CD4-positive, alpha-beta T cell (primary cell): Measurements from ENCODE around the gene ANKRD13A. TPM values are rescaled to one million over a fixed set of nuclear protein-coding genes. Genes with fewer than 3 reads are reported as not detected.

ENCODE experiments used
- ATAC-seq: fragments of 200-7000 bp; cut with Tn5 transposase; one replicate; pipeline ENCODE4 v1.10.0; 2022; ENCODE audit warnings: mild to moderate bottlenecking; ENCODE audit not compliant: poor library complexity
- CTCF ChIA-PET: fragments of 350-600 bp; sonication (Branson Sonifier 250); formaldehyde crosslinking; loops from one replicate; lab custom pipeline; 2021; ENCODE audit warnings: antibody characterized with exemption, inconsistent platforms; lab: Charles Lee
- POLR2A ChIA-PET: fragments of 350-600 bp; sonication (Branson Sonifier 250); formaldehyde crosslinking; loops from one replicate; lab custom pipeline; 2021; ENCODE audit warnings: antibody characterized with exemption, inconsistent platforms; lab: Charles Lee
- DNase-seq, 14 experiments: peaks; one replicate each; pipeline ENCODE4 v3.0.0-alpha.2; 2013 to 2020; ENCODE audit warnings: mixed read lengths in 2 of 14
- H3K27ac ChIP-seq, 2 donors: one replicate each; pipeline versions ENCODE4 v1.5.1 to v1.7.0; 2013; ENCODE audit warnings: low read length in 2 of 2, low read depth in 1 of 2, mild to moderate bottlenecking in 1 of 2
- H3K27me3 ChIP-seq, 2 experiments: 1 replicate in 1 of 2; 2 replicates in 1 of 2; pipeline versions ENCODE4 v1.6.1 to v1.7.0; 2013; ENCODE audit warnings: low read length in 2 of 2, control low read depth in 1 of 2, mild to moderate bottlenecking in 1 of 2, moderate library complexity in 1 of 2; ENCODE audit not compliant: insufficient read depth in 2 of 2, control insufficient read depth in 1 of 2
- H3K36me3 ChIP-seq: one replicate; pipeline ENCODE4 v1.6.1; 2013; ENCODE audit warnings: low read length, control low read depth; ENCODE audit not compliant: insufficient read depth
- H3K4me1 ChIP-seq: one replicate; pipeline ENCODE4 v1.6.1; 2013; ENCODE audit warnings: low read length, control low read depth; ENCODE audit not compliant: insufficient read depth
- H3K4me3 ChIP-seq: one replicate; pipeline ENCODE4 v1.5.1; 2013; ENCODE audit warnings: mild to moderate bottlenecking, low read length, moderate library complexity
- H3K9me3 ChIP-seq, 2 experiments: 1 replicate in 1 of 2; 2 replicates in 1 of 2; pipeline versions ENCODE4 v1.6.1 to v1.7.0; 2013; ENCODE audit warnings: low read length in 2 of 2, mild to moderate bottlenecking in 2 of 2, control low read depth in 1 of 2, moderate library complexity in 1 of 2; ENCODE audit not compliant: control insufficient read depth in 1 of 2, insufficient read depth in 1 of 2
- H3K27ac Mint-ChIP-seq: one replicate; pipeline ENCODE4 v1.8.0; 2020; ENCODE audit warnings: mixed read lengths
- H3K27me3 Mint-ChIP-seq: one replicate; pipeline ENCODE4 v1.8.0; 2021; ENCODE audit warnings: mixed read lengths
- H3K36me3 Mint-ChIP-seq: one replicate; pipeline ENCODE4 v1.8.0; 2021; ENCODE audit warnings: low read depth, mixed read lengths
- H3K4me1 Mint-ChIP-seq: one replicate; pipeline ENCODE4 v1.8.0; 2021; ENCODE audit warnings: low read depth, mixed read lengths
- H3K4me3 Mint-ChIP-seq: one replicate; pipeline ENCODE4 v1.8.0; 2020; ENCODE audit warnings: mild to moderate bottlenecking, mixed read lengths
- H3K9me3 Mint-ChIP-seq: one replicate; pipeline ENCODE4 v1.8.0; 2020; ENCODE audit warnings: mixed read lengths
- intact Hi-C, 2 experiments: fragments of 100-400 bp; cut with DNase I in 1 of 2; cut with micrococcal nuclease in 1 of 2; formaldehyde crosslinking; loops; one replicate each; pipeline versions ENCODE4 v1.15.1 to v1.9.0; 2023 to 2025; cut with DNase I, micrococcal nuclease
- total RNA-seq, 174 experiments: library from RNA in 2 of 174; stranded (reverse) in 2 of 174; gene quantifications; one replicate each; pipeline ENCODE4 v1.2.3 and lab custom pipeline; 2021 to 2026
- TF ChIP-seq, protein P1 (sequence below): fragments of 200-600 bp; IDR thresholded peaks from one replicate; pipeline ENCODE4 v1.8.0; 2022; ENCODE audit warnings: antibody characterized with exemption, mild to moderate bottlenecking

The ANKRD13A gene
- total RNA-seq, 2 experiments from 2014 or later, result 51.6 to 52.3 TPM

DNA sequence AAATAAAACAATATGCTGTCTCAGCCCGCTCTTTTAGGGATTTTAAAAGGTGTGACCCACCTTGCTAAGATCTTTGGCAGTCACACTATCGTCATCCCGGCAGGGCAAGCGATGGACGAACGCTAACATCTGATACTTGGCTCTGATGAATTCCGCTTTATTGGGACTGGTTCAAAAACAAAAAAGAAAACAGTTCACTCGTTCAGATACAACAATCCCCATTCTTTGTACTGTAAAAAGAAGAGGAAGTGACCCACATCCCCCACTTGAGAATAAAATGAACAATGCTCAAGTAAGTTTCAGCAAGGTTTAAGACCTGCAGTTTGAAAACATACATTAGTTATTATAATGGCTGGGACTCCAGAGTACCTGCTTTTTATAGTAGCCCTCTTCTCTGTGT, 10.3 kb upstream of the ANKRD13A start:
- H3K9me3 Mint-ChIP-seq, result no peaks in the 10 kb centered on the region
- ATAC-seq (no peak), DNase-seq (no peak)
- no peak overlapping the region for H3K27ac Mint-ChIP-seq
- H3K36me3 Mint-ChIP-seq, result peaks cover 69% of the 10 kb centered on the region
- H3K4me3 ChIP-seq, result no peak overlapping the region
- TF ChIP-seq, protein P1, sequence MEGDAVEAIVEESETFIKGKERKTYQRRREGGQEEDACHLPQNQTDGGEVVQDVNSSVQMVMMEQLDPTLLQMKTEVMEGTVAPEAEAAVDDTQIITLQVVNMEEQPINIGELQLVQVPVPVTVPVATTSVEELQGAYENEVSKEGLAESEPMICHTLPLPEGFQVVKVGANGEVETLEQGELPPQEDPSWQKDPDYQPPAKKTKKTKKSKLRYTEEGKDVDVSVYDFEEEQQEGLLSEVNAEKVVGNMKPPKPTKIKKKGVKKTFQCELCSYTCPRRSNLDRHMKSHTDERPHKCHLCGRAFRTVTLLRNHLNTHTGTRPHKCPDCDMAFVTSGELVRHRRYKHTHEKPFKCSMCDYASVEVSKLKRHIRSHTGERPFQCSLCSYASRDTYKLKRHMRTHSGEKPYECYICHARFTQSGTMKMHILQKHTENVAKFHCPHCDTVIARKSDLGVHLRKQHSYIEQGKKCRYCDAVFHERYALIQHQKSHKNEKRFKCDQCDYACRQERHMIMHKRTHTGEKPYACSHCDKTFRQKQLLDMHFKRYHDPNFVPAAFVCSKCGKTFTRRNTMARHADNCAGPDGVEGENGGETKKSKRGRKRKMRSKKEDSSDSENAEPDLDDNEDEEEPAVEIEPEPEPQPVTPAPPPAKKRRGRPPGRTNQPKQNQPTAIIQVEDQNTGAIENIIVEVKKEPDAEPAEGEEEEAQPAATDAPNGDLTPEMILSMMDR, result no peak
- H3K27me3 ChIP-seq, result no peaks in the 10 kb centered on the region
- H3K27me3 Mint-ChIP-seq, result no peaks in the 10 kb centered on the region
- intact Hi-C loops, result no loop called here
- peaks cover 21% of the 10 kb centered on the region for H3K4me1 ChIP-seq
- no peaks in the 10 kb centered on the region for H3K9me3 ChIP-seq
- H3K4me1 Mint-ChIP-seq, result peaks cover 42% of the 10 kb centered on the region
- CTCF ChIA-PET, result no interaction called here
- no peak overlapping the region for H3K27ac ChIP-seq
- H3K4me3 Mint-ChIP-seq, result no peak overlapping the region
- POLR2A ChIA-PET, result no interaction called here
- peaks cover 74% of the 10 kb centered on the region for H3K36me3 ChIP-seq

DNA sequence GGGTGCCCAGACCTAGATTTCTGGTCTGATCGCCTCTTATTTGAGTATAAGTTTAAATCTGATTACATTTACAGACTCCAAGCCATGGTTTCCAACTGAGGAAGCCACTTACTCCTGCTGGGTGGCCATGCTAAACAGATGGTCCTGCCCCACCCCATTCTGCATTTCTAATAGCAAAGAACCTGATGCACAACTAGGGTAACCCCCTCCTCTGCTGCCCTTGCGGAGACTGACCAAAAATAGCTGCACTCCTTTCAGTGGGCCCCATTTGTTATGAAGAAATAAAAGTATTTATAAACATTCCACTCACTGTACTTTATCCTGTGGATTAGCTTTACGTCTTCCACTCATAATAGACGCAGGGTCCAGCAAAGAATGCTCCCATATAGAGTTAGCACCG, 9.8 kb upstream of the ANKRD13A start:
- intact Hi-C loops, result no loop called here
- Histone ChIP-seq H3K36me3 (peaks cover 69% of the 10 kb centered on the region), H3K4me3 (no peak overlapping the region), H3K4me1 (peaks cover 21% of the 10 kb centered on the region), H3K27ac (no peak overlapping the region), H3K9me3 (no peaks in the 10 kb centered on the region), H3K27me3 (no peaks in the 10 kb centered on the region)
- H3K4me3 Mint-ChIP-seq, result no peak overlapping the region
- H3K27ac Mint-ChIP-seq, result no peak overlapping the region
- H3K27me3 Mint-ChIP-seq, result no peaks in the 10 kb centered on the region
- POLR2A ChIA-PET, result no interaction called here
- ATAC-seq (no peak), DNase-seq (no peak)
- H3K36me3 Mint-ChIP-seq, result peaks cover 65% of the 10 kb centered on the region
- no peaks in the 10 kb centered on the region for H3K9me3 Mint-ChIP-seq
- TF ChIP-seq, protein P1, result no peak
- CTCF ChIA-PET, result no interaction called here
- peaks cover 47% of the 10 kb centered on the region for H3K4me1 Mint-ChIP-seq

DNA sequence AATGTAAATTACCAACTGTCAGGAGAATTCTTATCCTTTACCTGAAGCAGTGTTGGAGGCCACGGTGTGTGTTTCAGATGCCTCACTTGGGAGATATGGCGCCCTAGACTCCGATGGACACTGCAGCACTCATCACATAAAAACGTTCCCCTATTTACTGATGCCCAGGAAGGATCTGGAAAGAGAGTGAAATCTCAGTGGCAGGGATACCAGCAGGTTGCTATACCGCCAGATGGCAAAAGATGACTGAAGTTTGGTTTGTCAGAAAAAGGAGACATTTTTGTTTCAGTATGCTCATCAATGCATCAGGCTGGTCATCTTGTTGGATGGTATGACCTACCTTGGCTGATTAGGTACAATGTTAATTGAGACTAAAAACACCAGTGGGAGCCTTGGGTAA, 7.6 kb upstream of the ANKRD13A start:
- POLR2A ChIA-PET, result no interaction called here
- H3K27ac ChIP-seq, result no peak overlapping the region
- intact Hi-C loops, result loop anchor here in 1 of 2 experiments (10.0 kb wide), 2 partner anchors 413 to 417 kb away; partner anchors contain the start of genes ANAPC7, MMAB and MVK

More for the DNA sequence above, 7.6 kb upstream of the ANKRD13A start:
- H3K27me3 Mint-ChIP-seq, result no peaks in the 10 kb centered on the region
- peaks cover 30% of the 10 kb centered on the region for H3K4me1 ChIP-seq
- CTCF ChIA-PET, result no interaction called here
- H3K4me1 Mint-ChIP-seq, result peaks cover 66% of the 10 kb centered on the region
- peaks cover 59% of the 10 kb centered on the region for H3K36me3 Mint-ChIP-seq
- no peaks in the 10 kb centered on the region for H3K27me3 ChIP-seq
- DNase-seq (no peak), ATAC-seq (no peak)
- TF ChIP-seq, protein P1, result no peak
- H3K9me3 Mint-ChIP-seq, result no peaks in the 10 kb centered on the region
- no peaks in the 10 kb centered on the region for H3K9me3 ChIP-seq
- H3K4me3 Mint-ChIP-seq, result no peak overlapping the region
- peaks cover 49% of the 10 kb centered on the region for H3K36me3 ChIP-seq
- H3K4me3 ChIP-seq, result no peak overlapping the region
- H3K27ac Mint-ChIP-seq, result no peak overlapping the region
